GM21576 (cell line): Measurements from ENCODE around the gene BACH2.

ENCODE experiments used
- ATAC-seq: cut with Tn5 transposase; IDR thresholded peaks from one replicate; pipeline ENCODE4 v1.9.1; 2021; ENCODE audit warnings: mild to moderate bottlenecking, moderate library complexity; ENCODE audit not compliant: unreplicated experiment

BACH2 gene

GRCh38 chr6:89951574-89952104 is 345.0 kb downstream of the BACH2 start:
- no peak for ATAC-seq

GRCh38 chr6:89950879-89951391 is 345.7 kb downstream of the BACH2 start:
- no peak for ATAC-seq

GRCh38 chr6:89950446-89950845 is 346.2 kb downstream of the BACH2 start:
- ATAC-seq, result no peak

DNA sequence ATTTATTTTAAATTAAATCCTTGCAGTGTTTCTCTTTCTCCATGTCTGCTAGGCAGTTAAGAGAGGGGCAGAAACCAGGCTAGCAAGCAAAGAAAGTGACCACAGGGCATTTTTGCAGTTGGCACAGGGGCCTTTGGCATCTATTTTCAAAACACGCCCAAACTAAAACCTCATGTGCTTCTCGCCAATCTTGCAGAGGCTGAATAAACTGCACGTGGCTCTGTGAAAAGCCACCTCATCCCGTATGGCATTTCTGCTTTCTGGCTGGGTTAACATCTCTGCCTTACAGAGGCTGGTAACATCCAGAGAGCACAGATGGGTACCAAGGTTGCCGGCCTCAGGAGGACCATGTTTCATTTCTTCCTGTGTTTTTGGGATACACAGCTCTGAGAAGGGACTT is 347.8 kb downstream of the BACH2 start:
- no peak for ATAC-seq

GRCh38 chr6:89944826-89945407 is 351.7 kb downstream of the BACH2 start:
- no peak for ATAC-seq

- ATAC-seq, result no peak
Measured at GRCh38 chr6:89944181-89944755, 352.4 kb downstream of the BACH2 start.

- ATAC-seq, result no peak
Measured at GRCh38 chr6:89942601-89943000, 354.0 kb downstream of the BACH2 start.

DNA sequence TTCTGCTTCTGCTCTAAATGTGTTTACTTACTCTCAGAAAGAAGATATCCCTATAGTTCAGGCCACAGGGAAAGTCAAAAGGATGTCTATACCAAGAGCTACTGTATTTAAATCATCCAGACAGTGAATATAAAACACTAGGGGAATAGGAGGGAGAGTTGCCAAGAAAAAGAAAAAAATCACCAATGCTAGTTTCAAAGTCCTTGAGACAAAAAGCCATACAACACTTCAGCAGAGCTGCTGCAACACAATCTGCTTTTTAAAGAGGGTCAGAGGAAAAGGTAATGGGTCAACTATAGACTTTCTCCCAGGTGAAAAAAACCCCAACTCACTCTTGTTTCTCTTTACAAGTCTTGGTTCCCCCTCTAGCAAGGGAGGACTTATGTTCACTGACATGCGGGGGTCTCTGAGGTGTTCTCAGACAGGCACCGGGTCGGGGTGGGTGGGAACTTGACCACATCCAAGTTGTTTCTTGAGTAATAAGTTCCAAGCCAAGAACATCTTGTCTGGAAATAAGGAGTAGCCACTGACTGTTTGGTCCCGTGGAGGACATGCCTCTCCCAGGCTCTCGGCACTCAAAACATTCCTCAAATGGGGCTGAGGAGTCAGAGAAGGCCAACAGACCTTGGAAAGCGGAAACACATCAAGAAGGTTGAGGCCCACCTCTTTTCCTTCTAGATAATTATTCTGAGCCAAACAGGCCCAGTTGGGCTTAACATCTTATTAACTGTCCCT is 354.7 kb downstream of the BACH2 start:
- no peak for ATAC-seq

DNA sequence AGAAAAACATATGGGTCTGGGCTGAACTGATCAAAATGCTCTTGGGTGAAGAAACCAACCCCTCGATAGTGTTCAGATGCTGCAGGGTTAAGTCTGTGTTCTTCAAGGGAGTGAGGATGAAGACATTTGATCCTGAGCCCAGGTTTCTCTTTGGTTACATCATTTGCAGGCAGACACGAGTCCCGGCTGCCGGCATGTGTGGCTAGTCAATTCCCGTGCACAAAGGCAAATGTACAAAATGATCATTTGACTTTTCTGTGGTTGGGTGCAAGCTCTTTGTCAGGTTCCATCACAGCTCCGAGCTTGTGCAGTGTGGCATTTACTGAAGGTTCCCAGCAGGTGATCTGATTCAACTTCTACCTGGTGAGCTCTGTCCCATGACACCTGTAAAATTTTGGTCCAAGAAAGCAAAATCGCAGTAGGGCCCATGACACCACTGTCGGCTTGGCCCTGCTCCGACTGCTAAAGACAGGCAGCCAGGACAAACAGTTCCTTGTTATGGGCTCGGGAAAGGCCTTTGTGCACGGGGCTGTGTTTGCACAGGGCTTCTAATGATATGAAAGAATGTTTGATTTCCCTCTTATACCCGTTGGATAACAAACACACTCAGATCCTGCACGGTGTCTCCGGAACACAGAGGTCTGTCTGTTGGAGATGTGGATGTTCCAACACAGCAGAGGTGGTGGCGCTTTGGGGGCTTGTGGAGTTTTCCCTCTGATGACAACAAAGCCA is 355.4 kb downstream of the BACH2 start:
- ATAC-seq, result no peak

DNA sequence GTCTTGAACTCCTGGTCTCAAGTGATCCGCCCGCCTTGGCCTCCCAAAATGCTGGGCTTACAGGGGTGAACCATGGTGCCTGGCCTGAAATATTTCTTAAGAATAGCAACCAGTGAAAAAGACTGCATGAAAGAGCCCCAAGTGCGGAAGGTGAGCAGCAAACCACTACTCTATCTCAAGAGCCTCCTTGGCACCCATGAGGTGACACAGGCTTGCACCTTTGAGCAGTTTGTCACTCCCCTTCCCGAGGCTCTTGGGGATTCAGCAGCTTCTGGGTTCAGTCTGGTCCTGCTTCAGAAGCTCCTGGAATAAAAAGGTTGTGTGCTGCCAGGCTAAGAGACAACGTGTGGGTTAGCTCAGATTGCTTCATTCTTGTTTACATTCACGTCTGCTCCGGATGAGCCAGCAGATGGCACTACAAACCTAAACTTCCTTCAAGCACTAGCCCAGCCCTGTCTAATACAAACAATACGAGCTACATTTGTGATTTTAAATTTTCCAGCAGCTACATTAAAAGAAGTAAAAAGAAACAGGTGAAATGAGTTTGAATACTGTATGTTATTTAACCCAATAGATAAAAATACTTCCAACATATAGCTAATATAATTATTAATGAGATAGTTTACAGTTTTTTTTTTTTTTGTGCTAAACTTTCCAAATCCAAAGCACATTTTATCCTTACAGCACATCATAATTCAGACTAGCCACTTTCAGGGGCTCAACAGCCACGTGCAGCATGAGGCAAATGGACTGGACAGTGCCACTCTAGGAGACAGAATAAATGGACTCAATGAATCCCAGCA is 356.2 kb downstream of the BACH2 start:
- peak; percentile 71 for ATAC-seq

GRCh38 chr6:89939144-89939543 is 357.5 kb downstream of the BACH2 start:
- no peak for ATAC-seq

- ATAC-seq, result no peak
Measured at GRCh38 chr6:89938014-89938413, 358.6 kb downstream of the BACH2 start.

DNA sequence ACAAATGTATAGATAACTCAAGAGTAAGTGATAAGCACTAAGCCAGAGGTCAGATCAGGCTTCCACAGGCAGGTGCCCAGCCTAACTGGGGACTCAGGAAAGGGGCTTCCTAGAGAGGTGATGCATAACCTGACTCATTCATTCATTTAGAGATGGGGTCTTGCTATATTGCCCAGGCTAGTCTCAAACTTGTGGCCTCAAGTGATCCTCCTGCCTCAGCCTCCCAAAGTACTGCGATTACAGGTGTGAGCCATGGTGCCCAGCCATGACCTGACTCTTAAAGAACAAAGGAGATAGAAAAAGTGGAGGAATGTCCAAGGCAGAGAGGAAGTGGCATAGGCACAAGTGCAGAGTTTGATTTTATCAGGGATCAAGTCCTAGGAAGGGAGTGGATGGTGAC is 360.5 kb downstream of the BACH2 start:
- ATAC-seq, result no peak

DNA sequence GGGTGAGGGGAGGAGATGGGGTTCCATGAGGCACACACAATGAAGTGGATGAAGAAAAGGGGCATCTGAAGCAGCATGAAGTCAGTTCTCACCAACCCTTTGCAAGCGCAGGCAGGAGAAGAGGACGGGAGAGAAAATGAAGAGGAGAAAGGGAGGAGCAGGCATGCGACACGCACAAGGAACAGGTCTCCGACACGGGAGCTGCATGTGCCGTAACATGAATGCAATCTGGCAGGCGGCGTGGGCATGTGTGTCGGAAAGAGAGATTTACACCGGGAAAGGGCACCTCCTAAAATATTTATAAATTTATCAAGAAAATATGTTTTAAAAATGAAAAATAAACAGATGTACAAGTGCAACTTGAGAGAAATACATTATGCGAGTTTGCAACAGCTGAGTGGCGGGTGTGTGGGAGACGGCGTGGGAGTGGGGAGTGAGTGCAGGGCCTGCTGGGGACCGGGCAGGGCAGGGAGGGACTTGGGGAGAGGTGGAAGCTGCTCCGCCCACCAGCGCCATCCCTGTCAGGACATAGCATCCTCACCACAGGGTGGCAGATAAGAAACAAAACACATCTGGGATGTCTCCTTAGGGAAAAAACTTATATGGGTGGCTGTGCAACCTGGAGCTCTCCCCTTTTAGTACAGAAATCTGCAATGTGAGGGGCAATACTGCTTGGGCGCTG is 361.8 kb downstream of the BACH2 start:
- no peak for ATAC-seq

DNA sequence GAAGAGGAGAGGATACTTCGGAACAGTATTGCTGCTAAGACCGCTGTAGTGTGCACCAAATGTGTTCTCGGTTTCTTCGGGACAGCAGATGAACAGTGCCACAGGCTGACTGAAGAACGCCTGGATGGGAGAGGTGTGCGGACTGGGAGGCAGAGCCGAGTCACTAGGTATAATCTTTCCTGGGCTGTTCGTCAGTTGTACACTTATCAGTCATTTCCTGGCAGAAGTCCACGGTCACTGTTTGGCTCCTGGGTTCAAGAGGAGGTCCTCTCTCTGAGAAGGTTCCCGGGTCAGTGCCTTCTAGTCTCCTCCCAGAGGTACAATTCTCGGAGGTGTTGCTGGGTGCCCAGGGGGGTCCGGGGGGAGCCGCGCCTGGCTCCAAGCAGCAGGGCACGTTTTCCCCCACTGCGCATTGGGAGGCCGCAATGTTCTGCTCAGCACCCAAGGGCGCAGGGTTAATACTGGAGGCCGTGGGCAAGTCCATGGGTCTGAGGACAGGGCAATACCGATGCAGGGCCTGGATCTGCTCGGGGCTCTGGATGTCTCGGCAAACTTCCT is 364.3 kb downstream of the BACH2 start:
- ATAC-seq, result no peak

GRCh38 chr6:89930789-89931188 is 365.9 kb downstream of the BACH2 start:
- ATAC-seq, result no peak

GRCh38 chr6:89928604-89929003 is 368.0 kb downstream of the BACH2 start:
- no peak for ATAC-seq

GRCh38 chr6:89927791-89928550 is 368.7 kb downstream of the BACH2 start:
- ATAC-seq, result no peak

GRCh38 chr6:89927264-89927663 is 369.4 kb downstream of the BACH2 start:
- no peak for ATAC-seq
